Endodermal cell (in vitro differentiated cells): ENCODE measurements around the gene PLD5. TPM values are rescaled to one million over a fixed set of nuclear protein-coding genes. Genes with fewer than 3 reads are reported as not detected.

Experiments
- DNase-seq: peaks from one replicate; pipeline ENCODE4 v3.0.0-alpha.2; 2017
- H3K27ac ChIP-seq: 2 replicates; pipeline ENCODE4 v1.5.1; 2013; ENCODE audit warnings: mild to moderate bottlenecking, low read depth, low read length, moderate library complexity
- H3K27me3 ChIP-seq: 2 replicates; pipeline ENCODE4 v1.6.1; 2013; ENCODE audit warnings: mild to moderate bottlenecking, low read length, moderate library complexity; ENCODE audit not compliant: insufficient read depth, control insufficient read depth, poor library complexity, severe bottlenecking
- H3K36me3 ChIP-seq: 2 replicates; pipeline ENCODE4 v1.7.0; 2013; ENCODE audit warnings: mild to moderate bottlenecking, low read length, moderate library complexity; ENCODE audit not compliant: control insufficient read depth, insufficient read depth
- H3K4me1 ChIP-seq: one replicate; pipeline ENCODE4 v1.7.0; 2013; ENCODE audit warnings: low read length; ENCODE audit not compliant: control insufficient read depth, insufficient read depth
- H3K4me3 ChIP-seq: 2 replicates; pipeline ENCODE4 v1.5.1; 2013; ENCODE audit warnings: mild to moderate bottlenecking, low read length, moderate library complexity
- H3K9ac ChIP-seq: 2 replicates; pipeline ENCODE4 v1.6.1; 2013; ENCODE audit warnings: mild to moderate bottlenecking, low read length, moderate library complexity; ENCODE audit not compliant: poor library complexity, severe bottlenecking; ENCODE audit errors: extremely low read depth
- H3K9me3 ChIP-seq: 2 replicates; pipeline ENCODE4 v1.6.1; 2013; ENCODE audit warnings: mild to moderate bottlenecking, low read length, moderate library complexity; ENCODE audit not compliant: control insufficient read depth
- H3K27ac Mint-ChIP-seq: 2 replicates; pipeline ENCODE4 v1.8.0; 2020; ENCODE audit warnings: mixed read lengths
- H3K27me3 Mint-ChIP-seq: 2 replicates; pipeline ENCODE4 v1.8.0; 2021; ENCODE audit warnings: mild to moderate bottlenecking, mixed read lengths; ENCODE audit not compliant: insufficient read depth
- H3K36me3 Mint-ChIP-seq: 2 replicates; pipeline ENCODE4 v1.8.0; 2020; ENCODE audit warnings: low read depth, mixed read lengths
- H3K4me1 Mint-ChIP-seq: 2 replicates; pipeline ENCODE4 v1.8.0; 2020; ENCODE audit warnings: mixed read lengths
- H3K4me3 Mint-ChIP-seq: 2 replicates; pipeline ENCODE4 v1.8.0; 2020; ENCODE audit warnings: mild to moderate bottlenecking, moderate library complexity, mixed read lengths
- H3K9me3 Mint-ChIP-seq: 2 replicates; pipeline ENCODE4 v1.8.0; 2020; ENCODE audit warnings: mild to moderate bottlenecking, mixed read lengths
- WGBS, 2 experiments: methylation state at CpG; one replicate each; pipeline versions ENCODE4 v1.1.5 to v1.1.7; 2013; ENCODE audit warnings: missing lambda C conversion rate in 2 of 2, mixed read lengths in 1 of 2; ENCODE audit not compliant: insufficient coverage in 1 of 2, insufficient read length in 1 of 2; 5-methylcytosine and 5-hydroxymethylcytosine counted together
- total RNA-seq, 2 donors: library from RNA; stranded (reverse); fragmentation: NEBNext Ultra II Directional in 1 of 2; extraction: Animal tissue kit (Norgen Biotek cat#: 25700) in 1 of 2; gene quantifications; 2 replicates in 1 of 2; 3 replicates in 1 of 2; pipeline ENCODE4 v1.2.1, GENCODE V29; 2021
- TF ChIP-seq, protein P1 (sequence below): fragments of 200-600 bp; sonication (generic); conservative IDR thresholded peaks from 2 replicates; pipeline ENCODE4 v1.5.0; 2021; ENCODE audit warnings: antibody characterized with exemption, mild to moderate bottlenecking

Gene PLD5
- total RNA-seq, 2 donors from 2014 or later = 0.66 to 2.7 TPM

DNA sequence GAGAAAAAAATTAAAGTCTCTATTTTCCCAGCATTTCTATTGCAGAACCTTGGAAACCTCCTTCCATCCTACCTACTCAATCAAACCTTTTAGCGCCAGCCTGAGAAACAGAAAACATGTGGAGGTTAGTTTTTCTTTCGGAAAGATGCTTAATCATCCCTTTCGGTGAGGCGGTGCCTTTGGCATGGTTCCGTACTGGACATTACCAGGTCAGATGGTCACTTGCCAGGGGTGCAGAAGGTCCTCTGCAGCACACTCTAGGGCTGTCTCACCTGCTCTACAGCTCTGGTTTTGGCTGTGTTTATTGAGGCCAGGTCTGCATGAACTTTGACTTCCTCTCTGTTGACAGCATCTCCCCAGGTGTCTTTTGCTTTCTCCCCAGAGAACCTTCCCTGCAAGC is 121.5 kb downstream of the PLD5 start:
- Histone ChIP-seq H3K9me3 (no peaks in the 10 kb centered on the region), H3K4me3 (no peak overlapping the region), H3K27ac (no peak overlapping the region), H3K36me3 (no peaks in the 10 kb centered on the region), H3K4me1 (no peaks in the 10 kb centered on the region), H3K27me3 (no peaks in the 10 kb centered on the region), H3K9ac (no peak overlapping the region)
- DNase-seq = no peak
- TF ChIP-seq, protein P1, sequence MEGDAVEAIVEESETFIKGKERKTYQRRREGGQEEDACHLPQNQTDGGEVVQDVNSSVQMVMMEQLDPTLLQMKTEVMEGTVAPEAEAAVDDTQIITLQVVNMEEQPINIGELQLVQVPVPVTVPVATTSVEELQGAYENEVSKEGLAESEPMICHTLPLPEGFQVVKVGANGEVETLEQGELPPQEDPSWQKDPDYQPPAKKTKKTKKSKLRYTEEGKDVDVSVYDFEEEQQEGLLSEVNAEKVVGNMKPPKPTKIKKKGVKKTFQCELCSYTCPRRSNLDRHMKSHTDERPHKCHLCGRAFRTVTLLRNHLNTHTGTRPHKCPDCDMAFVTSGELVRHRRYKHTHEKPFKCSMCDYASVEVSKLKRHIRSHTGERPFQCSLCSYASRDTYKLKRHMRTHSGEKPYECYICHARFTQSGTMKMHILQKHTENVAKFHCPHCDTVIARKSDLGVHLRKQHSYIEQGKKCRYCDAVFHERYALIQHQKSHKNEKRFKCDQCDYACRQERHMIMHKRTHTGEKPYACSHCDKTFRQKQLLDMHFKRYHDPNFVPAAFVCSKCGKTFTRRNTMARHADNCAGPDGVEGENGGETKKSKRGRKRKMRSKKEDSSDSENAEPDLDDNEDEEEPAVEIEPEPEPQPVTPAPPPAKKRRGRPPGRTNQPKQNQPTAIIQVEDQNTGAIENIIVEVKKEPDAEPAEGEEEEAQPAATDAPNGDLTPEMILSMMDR = no peak
- Mint-ChIP-seq H3K36me3 (no peaks in the 10 kb centered on the region), H3K27me3 (no peaks in the 10 kb centered on the region), H3K4me3 (no peak overlapping the region), H3K27ac (no peak overlapping the region), H3K9me3 (peaks cover under 1% of the 10 kb centered on the region), H3K4me1 (no peaks in the 10 kb centered on the region)
- 85% methylated on average over 5 of the region's 5 CpGs; no CpG with 5 or more reads in 1 of the 2 experiments for WGBS, 2 experiments

DNA sequence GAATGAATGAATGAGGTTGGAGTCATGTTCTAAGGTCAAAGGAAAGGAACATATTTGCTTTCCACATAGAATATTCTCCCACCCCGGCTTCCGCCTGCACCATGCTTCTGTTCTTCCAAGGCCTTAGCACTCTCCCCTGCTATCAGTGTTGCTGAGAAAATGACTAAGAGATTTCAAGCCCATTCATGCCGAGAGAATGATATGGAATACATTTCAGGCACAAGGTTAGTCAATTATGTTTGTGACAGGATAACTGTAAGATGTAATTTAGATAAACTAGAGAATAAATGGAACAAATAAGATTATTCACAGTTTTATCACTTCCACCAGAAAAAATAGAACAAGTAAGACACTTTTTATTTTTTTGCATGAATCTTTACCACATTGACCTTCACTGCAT is 122.6 kb downstream of the PLD5 start:
- Mint-ChIP-seq H3K4me1 (no peaks in the 10 kb centered on the region), H3K4me3 (no peak overlapping the region), H3K27me3 (no peaks in the 10 kb centered on the region), H3K9me3 (no peaks in the 10 kb centered on the region), H3K27ac (no peak overlapping the region), H3K36me3 (no peaks in the 10 kb centered on the region)
- H3K9me3 ChIP-seq = no peaks in the 10 kb centered on the region
- DNase-seq = no peak
- no peak overlapping the region for H3K9ac ChIP-seq
- 86 to 96% methylated on average over 1 to 3 of the region's 3 CpGs for WGBS, 2 experiments
- no peak overlapping the region for H3K4me3 ChIP-seq
- TF ChIP-seq, protein P1 = no peak
- no peak overlapping the region for H3K27ac ChIP-seq
- H3K36me3 ChIP-seq = no peaks in the 10 kb centered on the region
- H3K27me3 ChIP-seq = no peaks in the 10 kb centered on the region
- no peaks in the 10 kb centered on the region for H3K4me1 ChIP-seq

DNA sequence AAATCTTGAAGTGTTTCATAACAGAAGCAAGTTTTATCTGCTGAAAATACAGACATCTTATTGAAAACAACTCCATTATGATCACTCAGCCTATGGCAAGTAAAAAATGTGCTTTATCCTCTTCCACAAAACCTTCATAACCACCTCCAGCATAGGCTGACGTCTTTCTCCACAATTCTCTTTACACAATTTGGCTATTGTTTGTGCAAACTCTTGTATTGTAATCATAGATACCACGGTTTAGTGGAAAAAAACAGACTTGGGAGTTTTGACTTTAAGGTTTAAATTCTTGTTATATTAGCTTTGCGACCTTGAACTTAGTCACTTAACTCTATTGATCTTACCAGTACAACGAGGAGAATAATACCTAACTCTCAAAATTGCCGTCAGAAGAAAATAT is 126.1 kb downstream of the PLD5 start:
- H3K4me3 ChIP-seq = no peak overlapping the region
- no peaks in the 10 kb centered on the region for H3K4me1 ChIP-seq
- TF ChIP-seq, protein P1 = no peak
- 78 to 83% methylated on average over 3 to 5 of the region's 5 CpGs for WGBS, 2 experiments
- Mint-ChIP-seq H3K27ac (no peak overlapping the region), H3K27me3 (no peaks in the 10 kb centered on the region), H3K36me3 (no peaks in the 10 kb centered on the region), H3K4me3 (no peak overlapping the region), H3K4me1 (no peaks in the 10 kb centered on the region), H3K9me3 (no peaks in the 10 kb centered on the region)
- H3K9ac ChIP-seq = no peak overlapping the region
- H3K9me3 ChIP-seq = no peaks in the 10 kb centered on the region
- no peaks in the 10 kb centered on the region for H3K36me3 ChIP-seq
- DNase-seq = no peak
- H3K27me3 ChIP-seq = no peaks in the 10 kb centered on the region
- no peak overlapping the region for H3K27ac ChIP-seq
